Stimulated activated CD8-positive, alpha-beta memory T cell treated with anti-CD3 and anti-CD28 coated beads, Interleukin-15, amount 100 ng/mL, for 1 hour (primary cell): ENCODE measurements around the gene REG1B.
"Not testable (repeated sequence)": the region's sequence is repeated elsewhere in the genome, so short reads cannot be mapped to it uniquely, and the experiment has no call there.

Source experiments
- DNase-seq: peaks from one replicate; pipeline ENCODE4 v3.0.0-alpha.2; 2020; ENCODE audit warnings: low read depth

Gene REG1B

DNA sequence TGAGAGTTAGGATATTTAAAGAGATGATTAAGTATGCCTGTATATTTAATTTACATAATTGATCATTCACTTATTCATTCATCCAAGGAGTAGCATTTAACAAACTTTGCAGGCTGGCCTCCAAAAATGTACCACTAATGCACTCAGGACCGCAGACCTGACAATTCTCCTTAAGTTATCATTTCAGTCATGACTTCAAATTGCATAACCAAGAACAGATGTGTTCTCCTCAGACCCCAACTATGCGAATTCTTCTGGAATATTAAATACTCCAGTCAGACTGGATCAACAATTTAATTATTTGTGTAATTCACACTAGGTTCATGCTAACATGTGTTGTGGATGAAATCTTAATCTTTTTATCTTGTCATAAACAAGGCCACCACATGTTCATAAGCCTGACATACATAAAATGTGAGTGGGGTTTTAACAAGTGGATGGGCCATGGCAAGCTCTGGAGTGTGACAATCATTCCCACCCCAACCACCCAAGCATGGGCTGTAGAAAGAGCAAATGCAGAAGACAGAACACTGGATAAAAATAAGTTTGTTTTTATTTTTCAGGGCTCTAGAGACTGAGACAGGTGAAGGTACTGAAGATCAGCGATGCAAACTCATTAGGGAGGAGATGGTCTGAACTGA, 3.2 kb downstream of the REG1B start:
- DNase-seq = no peak

DNA sequence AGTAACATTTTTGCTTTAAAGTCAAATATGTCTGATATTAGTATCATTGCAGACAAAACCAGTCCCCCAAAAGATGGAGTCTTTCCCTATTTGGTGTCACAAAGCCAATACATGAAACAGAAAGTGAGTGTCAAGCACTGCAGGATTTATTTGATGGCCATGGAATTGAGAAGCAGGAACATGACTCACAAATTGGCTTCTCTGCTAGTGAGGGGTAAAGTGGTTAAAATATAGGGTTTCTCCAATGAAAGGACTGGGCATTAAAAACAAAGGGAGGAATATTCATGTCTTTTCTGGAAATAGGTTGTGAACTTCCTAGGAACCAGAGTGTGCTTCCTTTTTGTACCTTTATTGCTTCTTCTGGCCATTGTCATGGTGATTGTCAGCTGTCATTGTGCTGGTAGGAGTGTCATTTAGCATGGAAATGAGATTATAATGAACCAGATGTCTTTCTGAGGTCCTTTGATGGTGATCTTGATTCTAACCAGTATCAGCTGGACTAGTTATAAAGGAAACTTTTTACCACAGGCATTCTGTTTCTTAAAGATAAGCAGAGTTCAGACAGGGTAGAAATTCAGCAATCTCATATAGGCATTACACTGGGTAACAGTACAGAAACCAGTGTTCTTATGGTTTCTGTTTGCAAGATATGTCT, 4.1 kb downstream of the REG1B start:
- no peak for DNase-seq

DNA sequence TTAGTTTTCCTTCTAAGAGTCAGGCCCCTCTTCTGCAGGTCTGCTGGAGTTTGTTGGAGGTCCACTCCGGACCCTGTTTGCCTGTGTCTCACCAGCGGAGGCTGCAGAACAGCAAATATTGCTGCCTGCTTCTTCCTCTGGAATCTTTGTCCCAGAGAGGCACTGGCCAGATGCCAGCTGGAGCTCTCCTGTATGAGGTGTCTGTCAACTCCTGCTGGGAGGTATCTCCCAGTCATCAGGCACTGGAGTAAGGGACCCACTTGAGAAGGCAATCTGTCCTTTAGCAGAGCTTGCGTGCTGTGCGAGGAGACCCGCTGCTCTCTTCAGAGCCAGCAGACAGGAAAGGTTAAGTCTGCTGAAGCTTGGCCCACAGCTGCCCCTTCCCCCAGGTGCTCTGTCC, 4.8 kb downstream of the REG1B start:
- no peak for DNase-seq

DNA sequence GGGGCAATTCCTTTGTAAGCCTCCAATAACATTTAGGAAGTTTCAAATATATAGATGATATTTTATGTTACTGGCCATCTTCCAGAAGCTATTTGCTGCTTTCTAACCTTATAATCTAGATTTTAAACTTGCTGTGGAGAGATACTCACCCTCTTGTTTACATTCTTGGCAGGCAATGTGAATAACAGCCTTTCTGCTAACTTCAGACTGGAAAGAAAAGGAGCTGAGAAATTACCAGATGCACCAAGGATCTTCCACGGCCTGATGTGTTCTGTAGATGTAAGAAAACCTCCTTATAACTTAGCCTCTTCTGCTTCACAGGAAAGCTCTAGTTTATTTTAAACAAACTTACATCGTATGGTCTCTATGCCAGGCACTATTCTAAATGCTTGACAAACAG, 16.7 kb downstream of the REG1B start:
- no peak for DNase-seq

DNA sequence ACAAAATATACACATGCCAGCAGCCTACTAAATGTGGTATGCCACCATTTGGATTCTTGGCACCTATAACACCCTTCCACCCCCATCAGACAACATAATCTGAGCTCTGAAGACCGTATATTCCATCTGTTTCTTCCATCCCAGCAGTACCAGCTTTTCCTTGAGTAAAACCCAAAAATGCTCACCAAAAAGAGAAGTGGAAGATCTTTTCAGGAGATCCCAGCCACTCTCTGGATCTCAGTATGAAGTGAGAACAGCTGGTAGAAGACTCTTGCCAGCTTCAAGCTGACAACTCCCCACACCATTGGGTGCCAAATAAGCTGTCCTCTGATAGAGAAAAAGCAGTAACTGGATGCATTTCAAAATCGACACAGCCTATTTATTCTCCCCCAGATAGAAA, 22.6 kb downstream of the REG1B start:
- no peak for DNase-seq

DNA sequence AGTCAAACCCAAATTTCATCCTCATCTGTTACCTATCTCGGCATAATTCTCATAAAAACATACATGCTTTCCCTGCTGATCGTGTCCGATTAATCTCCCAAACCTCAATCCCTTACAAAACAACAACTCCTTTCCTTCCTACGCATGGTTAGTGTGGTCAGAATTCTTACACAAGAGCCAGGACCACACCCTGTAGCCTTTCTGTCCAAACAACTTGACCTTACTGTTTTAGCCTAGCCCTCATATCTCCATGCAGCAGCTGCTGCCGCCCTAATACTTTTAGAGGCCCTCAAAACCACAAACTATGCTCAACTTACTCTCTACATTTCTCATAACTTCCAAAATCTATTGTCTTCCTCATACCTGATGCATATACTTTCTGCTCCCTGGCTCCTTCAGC, 33.0 kb downstream of the REG1B start:
- not testable (repeated sequence) for DNase-seq

DNA sequence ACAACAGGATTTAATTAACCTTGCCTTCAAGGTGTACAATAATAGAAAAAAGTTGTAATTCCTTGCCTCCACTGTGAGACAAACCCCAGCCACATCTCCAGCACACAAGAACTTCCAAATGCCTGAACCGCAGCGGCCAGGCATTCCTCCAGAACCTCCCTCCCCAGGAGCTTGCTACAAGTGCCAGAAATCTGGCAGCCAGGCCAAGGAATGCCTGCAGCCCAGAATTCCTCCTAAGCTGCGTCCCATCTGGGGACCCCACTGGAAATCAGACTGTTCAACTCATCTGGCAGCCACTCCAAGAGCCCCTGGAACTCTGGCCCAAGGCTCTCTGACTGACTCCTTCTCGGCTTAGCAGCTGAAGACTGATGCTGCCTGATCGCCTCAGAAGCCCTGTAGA, 34.3 kb downstream of the REG1B start:
- not testable (repeated sequence) for DNase-seq

DNA sequence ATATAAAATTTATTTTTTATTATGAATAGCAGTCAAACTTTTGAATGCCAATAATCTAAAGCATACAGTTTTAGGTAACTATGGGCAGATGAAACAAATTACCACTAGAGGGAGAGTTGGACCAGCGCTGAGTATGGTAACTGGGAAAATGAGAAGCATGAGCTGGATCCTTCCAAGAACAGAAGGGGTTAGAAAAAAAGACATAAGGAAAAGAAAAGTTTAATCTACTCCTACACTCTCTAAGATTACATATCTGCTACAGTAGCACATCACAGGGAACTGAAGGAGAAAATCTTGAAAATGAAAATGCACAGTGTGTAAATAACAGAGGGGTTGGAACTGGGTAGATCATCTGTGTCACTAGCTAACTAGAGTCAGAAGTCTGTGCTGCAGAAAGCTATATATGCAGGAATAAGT, 46.8 kb downstream of the REG1B start:
- DNase-seq = no peak

DNA sequence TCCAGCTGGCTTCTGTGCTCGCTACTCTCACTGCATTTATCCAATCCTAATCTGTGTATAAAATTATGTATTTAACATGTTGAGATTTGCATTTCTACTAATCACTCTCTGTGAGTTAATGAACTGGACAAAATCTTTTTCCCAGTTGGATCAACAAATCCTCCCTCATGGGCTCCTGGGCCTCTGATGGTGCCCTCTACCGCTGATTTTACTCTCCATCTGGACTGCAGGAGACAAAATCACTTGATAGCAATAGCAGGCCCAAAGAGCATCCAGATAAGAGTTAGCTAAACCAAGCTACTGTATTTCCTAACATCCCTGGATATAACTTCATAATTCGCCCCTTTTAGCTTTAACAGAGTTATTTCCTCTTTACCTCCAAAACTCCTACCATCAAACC, 47.8 kb downstream of the REG1B start:
- DNase-seq = no peak
